Mesendoderm (in vitro differentiated cells): ENCODE data around the gene DYSF.

Experiments used
- DNase-seq: peaks from one replicate; pipeline ENCODE4 v3.0.0; 2013
- H2AK5ac ChIP-seq: 2 replicates; pipeline ENCODE4 v1.6.1; 2013; ENCODE audit warnings: low read length, inconsistent platforms
- H2BK120ac ChIP-seq: 2 replicates; pipeline ENCODE4 v1.6.1; 2013; ENCODE audit warnings: low read depth, mild to moderate bottlenecking, low read length, moderate library complexity, mixed read lengths
- H2BK15ac ChIP-seq: replicated peaks from 2 replicates; pipeline ENCODE4 v1.6.1; 2013; ENCODE audit warnings: low read depth, mild to moderate bottlenecking, moderate library complexity
- H2BK5ac ChIP-seq: 2 replicates; pipeline ENCODE4 v1.6.1; 2013; ENCODE audit warnings: low read length, inconsistent platforms
- H3K18ac ChIP-seq: 2 replicates; pipeline ENCODE4 v1.6.1; 2013; ENCODE audit warnings: mild to moderate bottlenecking, low read length, mixed read lengths
- H3K23ac ChIP-seq: one replicate; pipeline ENCODE4 v1.6.1; 2013; ENCODE audit warnings: low read length
- H3K27ac ChIP-seq: 2 replicates; pipeline ENCODE4 v1.5.1; 2013; ENCODE audit warnings: low read depth, mild to moderate bottlenecking, inconsistent platforms, low read length, moderate library complexity
- H3K27me3 ChIP-seq: 2 replicates; pipeline ENCODE4 v1.6.1; 2013; ENCODE audit warnings: low read length, control low read depth, mild to moderate bottlenecking, inconsistent platforms; ENCODE audit not compliant: insufficient read depth, poor library complexity
- H3K36me3 ChIP-seq: 2 replicates; pipeline ENCODE4 v1.6.1; 2013; ENCODE audit warnings: low read length, inconsistent platforms; ENCODE audit not compliant: control insufficient read depth, insufficient read depth
- H3K4ac ChIP-seq: one replicate; pipeline ENCODE4 v1.6.1; 2013; ENCODE audit warnings: low read depth, mild to moderate bottlenecking, low read length, moderate library complexity
- H3K4me1 ChIP-seq: 2 replicates; pipeline ENCODE4 v1.6.1; 2013; ENCODE audit warnings: low read depth, low read length, inconsistent platforms; ENCODE audit not compliant: control insufficient read depth
- H3K4me2 ChIP-seq: 2 replicates; pipeline ENCODE4 v1.6.1; 2013; ENCODE audit warnings: low read length
- H3K4me3 ChIP-seq: 2 replicates; pipeline ENCODE4 v1.5.1; 2013; ENCODE audit warnings: mild to moderate bottlenecking, low read length
- H3K56ac ChIP-seq: one replicate; pipeline ENCODE4 v1.6.1; 2013; ENCODE audit warnings: low read length
- H3K79me1 ChIP-seq: 2 replicates; pipeline ENCODE4 v1.6.1; 2013; ENCODE audit warnings: low read length, inconsistent platforms
- H3K79me2 ChIP-seq: 2 replicates; pipeline ENCODE4 v1.6.1; 2013; ENCODE audit warnings: mild to moderate bottlenecking, low read length; ENCODE audit not compliant: control insufficient read depth, insufficient read depth
- H3K9ac ChIP-seq: 2 replicates; pipeline ENCODE4 v1.6.1; 2013; ENCODE audit warnings: low read length, inconsistent platforms
- H4K5ac ChIP-seq: one replicate; pipeline ENCODE4 v1.6.1; 2013; ENCODE audit warnings: low read length
- H4K8ac ChIP-seq: one replicate; pipeline ENCODE4 v1.6.1; 2013; ENCODE audit warnings: low read depth, mild to moderate bottlenecking, control low read depth, low read length, moderate library complexity
- WGBS: extraction: QIAGEN DNeasy Blood & Tissue Kit; methylation state at CpG from one replicate; pipeline ENCODE4 v1.1.7; 2013; ENCODE audit warnings: low lambda C conversion rate, missing lambda C conversion rate; ENCODE audit not compliant: insufficient coverage; ENCODE audit errors: extremely low coverage; 5-methylcytosine and 5-hydroxymethylcytosine counted together

Gene DYSF

GRCh38 chr2:71674158-71674851 is 220.9 kb downstream of the DYSF start:
- Histone ChIP-seq H3K4ac (no peak overlapping the region), H2AK5ac (no peak overlapping the region), H2BK15ac (no peak overlapping the region), H3K9ac (no peak overlapping the region), H2BK5ac (no peak overlapping the region), H3K27me3 (no peaks in the 10 kb centered on the region), H3K4me1 (no peaks in the 10 kb centered on the region), H3K23ac (no peak overlapping the region), H3K36me3 (no peaks in the 10 kb centered on the region), H2BK120ac (no peak overlapping the region), H4K5ac (no peak overlapping the region), H3K4me3 (no peak overlapping the region), H3K79me1 (no peaks in the 10 kb centered on the region), H3K4me2 (no peak overlapping the region), H3K18ac (no peak overlapping the region), H4K8ac (no peak overlapping the region), H3K56ac (no peak overlapping the region), H3K79me2 (no peaks in the 10 kb centered on the region), H3K27ac (no peak overlapping the region)
- DNase-seq, result no peak
- no CpG with 5 or more reads among the region's 7 CpGs for WGBS

- no CpG with 5 or more reads among the region's 9 CpGs for WGBS
- Histone ChIP-seq H3K4me2 (no peak overlapping the region), H2BK120ac (no peak overlapping the region), H3K18ac (no peak overlapping the region), H2AK5ac (no peak overlapping the region), H3K36me3 (no peaks in the 10 kb centered on the region), H3K27ac (no peak overlapping the region), H3K4me3 (no peak overlapping the region), H3K56ac (no peak overlapping the region), H3K4ac (no peak overlapping the region), H4K8ac (no peak overlapping the region), H3K4me1 (no peaks in the 10 kb centered on the region), H3K9ac (no peak overlapping the region), H2BK5ac (no peak overlapping the region), H4K5ac (no peak overlapping the region), H3K27me3 (no peaks in the 10 kb centered on the region), H3K79me1 (no peaks in the 10 kb centered on the region), H3K79me2 (no peaks in the 10 kb centered on the region), H3K23ac (no peak overlapping the region), H2BK15ac (no peak overlapping the region)
- DNase-seq, result no peak
These were observed 221.9 kb downstream of the DYSF start for GRCh38 chr2:71675296-71675695.

GRCh38 chr2:71678874-71679273 is 225.5 kb downstream of the DYSF start:
- Histone ChIP-seq H3K18ac (no peak overlapping the region), H3K27me3 (no peaks in the 10 kb centered on the region), H4K8ac (no peak overlapping the region), H3K79me2 (no peaks in the 10 kb centered on the region), H3K4ac (no peak overlapping the region), H3K36me3 (no peaks in the 10 kb centered on the region), H3K56ac (no peak overlapping the region), H3K27ac (no peak overlapping the region), H2BK15ac (no peak overlapping the region), H3K4me1 (no peaks in the 10 kb centered on the region), H3K4me3 (no peak overlapping the region), H4K5ac (no peak overlapping the region), H2BK120ac (no peak overlapping the region), H3K4me2 (no peak overlapping the region), H3K9ac (no peak overlapping the region), H3K23ac (no peak overlapping the region), H2AK5ac (no peak overlapping the region), H3K79me1 (no peaks in the 10 kb centered on the region), H2BK5ac (no peak overlapping the region)
- WGBS, result no CpG with 5 or more reads among the region's 6 CpGs
- no peak for DNase-seq

- H3K27me3 ChIP-seq, result no peaks in the 10 kb centered on the region
- H4K5ac ChIP-seq, result no peak overlapping the region
- no peaks in the 10 kb centered on the region for H3K36me3 ChIP-seq
- H3K4me1 ChIP-seq, result no peaks in the 10 kb centered on the region
- no peaks in the 10 kb centered on the region for H3K79me2 ChIP-seq
- H2AK5ac ChIP-seq, result no peak overlapping the region
- no peaks in the 10 kb centered on the region for H3K79me1 ChIP-seq
- no peak overlapping the region for H3K4me3 ChIP-seq
- no peak overlapping the region for H2BK15ac ChIP-seq
- DNase-seq, result no peak
- no peak overlapping the region for H4K8ac ChIP-seq
- H3K18ac ChIP-seq, result no peak overlapping the region
- no peak overlapping the region for H3K23ac ChIP-seq
- no peak overlapping the region for H3K4me2 ChIP-seq
- no peak overlapping the region for H2BK120ac ChIP-seq
- H2BK5ac ChIP-seq, result no peak overlapping the region
- no peak overlapping the region for H3K9ac ChIP-seq
- no CpG with 5 or more reads among the region's 4 CpGs for WGBS
- no peak overlapping the region for H3K56ac ChIP-seq
- no peak overlapping the region for H3K4ac ChIP-seq
- no peak overlapping the region for H3K27ac ChIP-seq
These were observed 226.1 kb downstream of the DYSF start for GRCh38 chr2:71679491-71679890.

GRCh38 chr2:71680925-71681324 is 227.6 kb downstream of the DYSF start:
- Histone ChIP-seq H2AK5ac (no peak overlapping the region), H3K36me3 (no peaks in the 10 kb centered on the region), H3K4ac (no peak overlapping the region), H3K4me1 (no peaks in the 10 kb centered on the region), H4K8ac (no peak overlapping the region), H2BK15ac (no peak overlapping the region), H3K27me3 (no peaks in the 10 kb centered on the region), H3K56ac (no peak overlapping the region), H3K4me2 (no peak overlapping the region), H3K79me1 (no peaks in the 10 kb centered on the region), H3K23ac (no peak overlapping the region), H3K4me3 (no peak overlapping the region), H4K5ac (no peak overlapping the region), H3K27ac (no peak overlapping the region), H2BK5ac (no peak overlapping the region), H2BK120ac (no peak overlapping the region), H3K9ac (no peak overlapping the region), H3K18ac (no peak overlapping the region), H3K79me2 (no peaks in the 10 kb centered on the region)
- WGBS, result no CpG with 5 or more reads among the region's 6 CpGs
- no peak for DNase-seq

- H3K9ac ChIP-seq, result no peak overlapping the region
- H3K79me2 ChIP-seq, result no peaks in the 10 kb centered on the region
- H3K79me1 ChIP-seq, result no peaks in the 10 kb centered on the region
- H3K27me3 ChIP-seq, result no peaks in the 10 kb centered on the region
- H2BK15ac ChIP-seq, result no peak overlapping the region
- no peak overlapping the region for H3K4me3 ChIP-seq
- no CpG with 5 or more reads among the region's 5 CpGs for WGBS
- H4K5ac ChIP-seq, result no peak overlapping the region
- no peaks in the 10 kb centered on the region for H3K4me1 ChIP-seq
- H3K18ac ChIP-seq, result no peak overlapping the region
- no peak overlapping the region for H3K4me2 ChIP-seq
- H2AK5ac ChIP-seq, result no peak overlapping the region
- H3K4ac ChIP-seq, result no peak overlapping the region
- no peak overlapping the region for H3K23ac ChIP-seq
- DNase-seq, result no peak
- no peak overlapping the region for H2BK5ac ChIP-seq
- no peak overlapping the region for H3K27ac ChIP-seq
- no peak overlapping the region for H2BK120ac ChIP-seq
- H3K36me3 ChIP-seq, result no peaks in the 10 kb centered on the region
- H4K8ac ChIP-seq, result no peak overlapping the region
- H3K56ac ChIP-seq, result no peak overlapping the region
These were observed 228.3 kb downstream of the DYSF start for GRCh38 chr2:71681626-71682025.
